HEK293T (cell line): Measurements from ENCODE around the gene SH3GL3.
A peak's percentile ranks its signal among the peaks of the same experiment; 100 is the strongest.

Source experiments
- CTCF ChIA-PET: fragments of 350-600 bp; formaldehyde crosslinking; extraction: SDS; loops from one replicate; lab custom pipeline; 2021; ENCODE audit warnings: antibody characterized with exemption, inconsistent platforms; lab: Yijun Ruan, JAX
- POLR2A ChIA-PET: fragments of 350-600 bp; formaldehyde crosslinking; extraction: SDS; loops from one replicate; lab custom pipeline; 2020; ENCODE audit warnings: antibody characterized with exemption, inconsistent platforms; lab: Yijun Ruan, JAX
- DNase-seq: peaks from one replicate; pipeline ENCODE4 v3.0.0; 2012; ENCODE audit warnings: mixed read lengths; ENCODE audit errors: extremely low spot score
- ARNT ChIP-seq: fragments of 450-650 bp; IDR thresholded peaks from 2 replicates; pipeline ENCODE4 v1.6.1; 2017; ENCODE audit warnings: mild to moderate bottlenecking
- BHLHE40 ChIP-seq: fragments of 450-650 bp; IDR thresholded peaks from 2 replicates; pipeline ENCODE4 v1.6.1; 2016; ENCODE audit warnings: mild to moderate bottlenecking, moderate library complexity, borderline replicate concordance
- CTBP1 ChIP-seq: fragments of 450-650 bp; IDR thresholded peaks from 2 replicates; pipeline ENCODE4 v1.6.1; 2016; ENCODE audit warnings: borderline replicate concordance
- ELF4 ChIP-seq: fragments of 450-650 bp; IDR thresholded peaks from 2 replicates; pipeline ENCODE4 v1.6.1; 2017; ENCODE audit warnings: antibody characterized with exemption
- FOXA1 ChIP-seq: fragments of 450-650 bp; IDR thresholded peaks from 2 replicates; pipeline ENCODE4 v1.6.1; 2016; ENCODE audit warnings: mild to moderate bottlenecking
- FOXK2 ChIP-seq: fragments of 450-650 bp; IDR thresholded peaks from 2 replicates; pipeline ENCODE4 v1.6.1; 2016; ENCODE audit warnings: mild to moderate bottlenecking
- FOXM1 ChIP-seq: fragments of 450-650 bp; IDR thresholded peaks from 2 replicates; pipeline ENCODE4 v1.6.1; 2017; ENCODE audit warnings: mild to moderate bottlenecking, borderline replicate concordance
- HDGF ChIP-seq: fragments of 450-650 bp; IDR thresholded peaks from 2 replicates; pipeline ENCODE4 v1.6.1; 2017; ENCODE audit warnings: antibody characterized with exemption, borderline replicate concordance
- L3MBTL2 ChIP-seq: fragments of 450-650 bp; conservative IDR thresholded peaks from 2 replicates; pipeline ENCODE4 v1.6.1; 2016; ENCODE audit warnings: mild to moderate bottlenecking
- LEF1 ChIP-seq: fragments of 450-650 bp; IDR thresholded peaks from 2 replicates; pipeline ENCODE4 v1.6.1; 2017; ENCODE audit warnings: mild to moderate bottlenecking, borderline replicate concordance
- NFRKB ChIP-seq: fragments of 450-650 bp; IDR thresholded peaks from 2 replicates; pipeline ENCODE4 v1.6.1; 2016; ENCODE audit warnings: mild to moderate bottlenecking, moderate library complexity
- PKNOX1 ChIP-seq: fragments of 450-650 bp; IDR thresholded peaks from 2 replicates; pipeline ENCODE4 v1.6.1; 2016
- SP1 ChIP-seq: fragments of 450-650 bp; IDR thresholded peaks from 2 replicates; pipeline ENCODE4 v1.6.1; 2017
- SUZ12 ChIP-seq: fragments of 450-650 bp; IDR thresholded peaks from 2 replicates; pipeline ENCODE4 v1.6.1; 2016; ENCODE audit warnings: mild to moderate bottlenecking
- TARDBP ChIP-seq: fragments of 450-650 bp; IDR thresholded peaks from 2 replicates; pipeline ENCODE4 v1.6.1; 2016
- ZNF384 ChIP-seq: fragments of 450-650 bp; IDR thresholded peaks from 2 replicates; pipeline ENCODE4 v1.6.1; 2016

The SH3GL3 gene

GRCh38 chr15:83651541-83651940 is 204.4 kb downstream of the SH3GL3 start:
- ChIA-PET CTCF (no interaction called here), POLR2A (no interaction called here)
- TF ChIP-seq ZNF384 (no peak), ELF4 (no peak), FOXM1 (no peak), BHLHE40 (no peak), LEF1 (no peak), FOXA1 (no peak), FOXK2 (no peak)
- DNase-seq = no peak

- POLR2A ChIA-PET = no interaction called here
- DNase-seq = no peak
- CTCF ChIA-PET = no interaction called here
- TF ChIP-seq FOXM1 (no peak), BHLHE40 (no peak), TARDBP (no peak), ARNT (no peak)
Measured at GRCh38 chr15:83652626-83653204, 205.6 kb downstream of the SH3GL3 start.

GRCh38 chr15:83653288-83653638 is 206.1 kb downstream of the SH3GL3 start:
- DNase-seq = no peak
- ChIA-PET POLR2A (no interaction called here), CTCF (no interaction called here)
- TF ChIP-seq ELF4 (no peak), SUZ12 (no peak), L3MBTL2 (no peak)

GRCh38 chr15:83653639-83654378 is 206.7 kb downstream of the SH3GL3 start, which contains the start of gene ADAMTSL3:
Gene ADAMTSL3, plus strand, starts transcription at chr15:83654123. Its CDS starts 1,639 bp downstream, at chr15:83655762.
- DNase-seq = peak; percentile 74
- ChIA-PET POLR2A (no interaction called here), CTCF (no interaction called here)
- TF ChIP-seq LEF1 = no peak
- no peak for TF ChIP-seq SUZ12
- TF ChIP-seq ARNT = no peak
- no peak; the same call in 1 of the 2 replicates for TF ChIP-seq L3MBTL2
- TF ChIP-seq HDGF = no peak
- TF ChIP-seq TARDBP = no peak
- no peak for TF ChIP-seq PKNOX1
- TF ChIP-seq BHLHE40 = no peak
- no peak for TF ChIP-seq NFRKB
- no peak for TF ChIP-seq FOXA1
- TF ChIP-seq FOXM1 = no peak
- no peak for TF ChIP-seq SP1
- TF ChIP-seq FOXK2 = no peak
- no peak for TF ChIP-seq ELF4
- TF ChIP-seq ZNF384 = no peak
- TF ChIP-seq CTBP1 = no peak

- ChIA-PET CTCF (no interaction called here), POLR2A (no interaction called here)
- no peak for TF ChIP-seq ZNF384
- TF ChIP-seq FOXA1 = no peak
- no peak for TF ChIP-seq LEF1
- no peak for TF ChIP-seq ARNT
- TF ChIP-seq HDGF = no peak
- TF ChIP-seq ELF4 = no peak
- no peak for TF ChIP-seq PKNOX1
- no peak for TF ChIP-seq TARDBP
- TF ChIP-seq SUZ12 = no peak
- TF ChIP-seq FOXK2 = no peak
- no peak for TF ChIP-seq NFRKB
- no peak for TF ChIP-seq BHLHE40
- TF ChIP-seq CTBP1 = no peak
- no peak for TF ChIP-seq FOXM1
- no peak for TF ChIP-seq L3MBTL2
- TF ChIP-seq SP1 = no peak
- no peak for DNase-seq
Measured at GRCh38 chr15:83654379-83655236, 207.5 kb downstream of the SH3GL3 start.

GRCh38 chr15:83655237-83655616 is 208.1 kb downstream of the SH3GL3 start:
- POLR2A ChIA-PET = no interaction called here
- TF ChIP-seq ARNT (no peak), ZNF384 (no peak), LEF1 (no peak), L3MBTL2 (no peak), FOXM1 (no peak)
- CTCF ChIA-PET = no interaction called here
- no peak for DNase-seq
